Measurements from ENCODE around the gene PGAP2. TPM values are rescaled to one million over a fixed set of nuclear protein-coding genes. Genes with fewer than 3 reads are reported as not detected.
"Not testable (repeated sequence)": the region's sequence is repeated elsewhere in the genome, so short reads cannot be mapped to it uniquely, and the experiment has no call there.

The PGAP2 gene
- total RNA-seq, 1 donor from 2014 or later, result 27.8 TPM

- intact Hi-C loops (cut with micrococcal nuclease), result no loop called here
- Histone ChIP-seq H3K27ac (replicated peaks) (no peak overlapping the region), H3K4me1 (peaks cover 84% of the 10 kb centered on the region), H3K27me3 (ENCODE audit: low read depth) (peaks cover 20% of the 10 kb centered on the region), H3K9me3 (replicated peaks) (no peaks in the 10 kb centered on the region), H3K36me3 (no peaks in the 10 kb centered on the region), H3K4me3 (no peak overlapping the region)
- DNase-seq, result no peak
- no peak for TF ChIP-seq CTCF (IDR thresholded peaks at IDR 0.05; ENCODE audit: borderline replicate concordance)
These were observed 52.0 kb downstream of the PGAP2 start for GRCh38 chr11:3860375-3860774.

DNA sequence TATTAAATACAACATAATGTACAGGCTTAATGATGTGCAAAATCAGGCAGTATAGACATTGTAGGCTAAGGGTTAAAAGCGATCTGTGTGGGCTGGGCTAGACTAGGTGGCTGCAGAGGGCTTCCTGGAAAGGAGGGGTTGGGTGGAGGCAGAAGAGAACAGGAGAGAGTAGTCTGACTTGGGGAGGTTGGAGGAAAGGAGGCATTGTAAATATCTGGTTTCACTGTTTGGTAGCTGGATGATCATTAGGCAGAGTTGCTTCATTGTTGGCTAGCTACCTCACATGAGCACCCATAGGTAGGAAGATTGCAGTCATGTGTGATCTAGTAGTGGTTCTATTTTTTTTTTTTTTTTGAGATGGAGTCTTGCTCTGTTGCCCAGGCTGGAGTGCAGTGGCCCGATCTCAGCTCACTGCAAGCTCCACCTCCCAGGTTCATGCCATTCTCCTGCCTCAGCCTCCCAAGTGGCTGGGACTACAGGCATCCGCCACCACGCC, 52.6 kb downstream of the PGAP2 start:
- H3K9me3 ChIP-seq (replicated peaks); H3K36me3 ChIP-seq; H3K27ac ChIP-seq (replicated peaks); H3K4me3 ChIP-seq; DNase-seq; intact Hi-C loops (cut with micrococcal nuclease): not testable (repeated sequence)
- Histone ChIP-seq H3K4me1 (peaks cover 85% of the 10 kb centered on the region), H3K27me3 (ENCODE audit: low read depth) (peaks cover 20% of the 10 kb centered on the region)

DNA sequence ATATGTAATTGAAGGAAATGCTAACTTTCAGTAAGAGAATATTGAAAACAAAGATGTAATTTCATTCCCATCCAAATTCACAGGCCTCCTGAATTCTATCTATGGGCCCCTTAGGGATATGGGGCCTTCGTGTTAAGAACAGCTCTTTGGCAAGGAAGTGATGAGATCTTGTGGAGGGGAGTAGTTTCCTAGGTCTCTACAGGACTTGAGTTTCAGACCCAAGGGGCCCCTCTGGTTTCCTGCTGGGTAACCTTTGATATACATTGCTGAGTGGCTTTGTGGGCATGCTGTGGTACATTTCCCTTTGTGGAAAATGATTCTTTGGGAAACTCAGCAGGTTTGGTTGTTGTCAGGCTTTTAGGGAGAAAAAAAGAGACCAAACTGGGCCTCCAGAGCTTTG, 53.3 kb downstream of the PGAP2 start:
- no peak for DNase-seq
- no peaks in the 10 kb centered on the region for H3K36me3 ChIP-seq
- no peaks in the 10 kb centered on the region for H3K9me3 ChIP-seq (replicated peaks)
- H3K4me3 ChIP-seq, result no peak overlapping the region
- H3K27ac ChIP-seq (replicated peaks), result peak overlapping the region; percentile 20
- H3K4me1 ChIP-seq, result peaks cover 85% of the 10 kb centered on the region
- TF ChIP-seq CTCF (IDR thresholded peaks at IDR 0.05; ENCODE audit: borderline replicate concordance), result no peak
- intact Hi-C loops (cut with micrococcal nuclease), result no loop called here
- H3K27me3 ChIP-seq (ENCODE audit: low read depth), result peaks cover 20% of the 10 kb centered on the region

- Histone ChIP-seq H3K36me3 (no peaks in the 10 kb centered on the region), H3K4me1 (peaks cover 71% of the 10 kb centered on the region), H3K9me3 (replicated peaks) (no peaks in the 10 kb centered on the region), H3K27me3 (ENCODE audit: low read depth) (peaks cover 34% of the 10 kb centered on the region), H3K27ac (replicated peaks) (peak overlapping the region; percentile 74), H3K4me3 (no peak overlapping the region)
- intact Hi-C loops (cut with micrococcal nuclease), result no loop called here
- no peak for DNase-seq
- TF ChIP-seq CTCF (IDR thresholded peaks at IDR 0.05; ENCODE audit: borderline replicate concordance), result no peak
These were observed 57.2 kb downstream of the PGAP2 start for GRCh38 chr11:3865388-3866193.

DNA sequence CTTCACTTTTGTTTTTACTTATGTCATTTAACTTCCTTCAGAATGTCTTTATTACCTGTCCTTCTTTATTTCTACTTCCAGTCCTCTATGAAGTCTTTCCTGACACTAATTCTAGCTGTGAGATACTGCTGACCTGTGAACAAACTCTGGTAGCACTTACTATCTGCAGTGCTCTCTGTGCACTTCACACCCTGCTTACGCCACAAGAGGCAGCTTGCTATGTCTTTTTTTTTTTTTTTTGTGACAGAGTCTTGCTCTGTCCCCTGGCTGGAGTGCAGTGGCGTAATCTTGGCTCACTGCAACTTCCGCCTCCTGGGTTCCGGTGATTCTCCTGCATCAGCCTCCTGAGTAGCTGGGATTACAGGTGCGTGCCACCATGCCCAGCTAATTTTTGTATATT, 57.8 kb downstream of the PGAP2 start:
- H3K4me1 ChIP-seq, result peaks cover 64% of the 10 kb centered on the region
- intact Hi-C loops (cut with micrococcal nuclease), result no loop called here
- H3K27ac ChIP-seq (replicated peaks), result peak overlapping the region; percentile 74

More for the DNA sequence above, 57.8 kb downstream of the PGAP2 start:
- no peaks in the 10 kb centered on the region for H3K36me3 ChIP-seq
- H3K27me3 ChIP-seq (ENCODE audit: low read depth), result peaks cover 36% of the 10 kb centered on the region
- no peak overlapping the region for H3K4me3 ChIP-seq
- H3K9me3 ChIP-seq (replicated peaks), result no peaks in the 10 kb centered on the region
- TF ChIP-seq CTCF (IDR thresholded peaks at IDR 0.05; ENCODE audit: borderline replicate concordance), result peak; percentile 23
- DNase-seq, result peak; percentile 45
